GM23338 (cell line): ENCODE results near the gene GPD2.

Source experiments
- CTCF ChIP-seq, 2 experiments: fragments of 200-600 bp in 1 of 2; sonication (generic) in 1 of 2; conservative IDR thresholded peaks; 2 replicates each; pipeline versions ENCODE4 v1.5.1 to v1.6.1; 2016 to 2017; ENCODE audit warnings: antibody characterized with exemption in 2 of 2, low read depth in 2 of 2, mild to moderate bottlenecking in 2 of 2, moderate library complexity in 1 of 2
- EZH2 ChIP-seq: fragments of 200-600 bp; sonication (generic); IDR thresholded peaks from one replicate; pipeline ENCODE4 v1.8.0; 2017; ENCODE audit warnings: antibody characterized with exemption, mild to moderate bottlenecking, low read depth; ENCODE audit not compliant: unreplicated experiment
- POLR2AphosphoS5 ChIP-seq: IDR thresholded peaks from 2 replicates; pipeline ENCODE4 v1.6.1; 2016; ENCODE audit warnings: antibody characterized with exemption, low read depth
- REST ChIP-seq: IDR thresholded peaks from one replicate; pipeline ENCODE4 v1.6.1; 2018; ENCODE audit warnings: antibody characterized with exemption; ENCODE audit not compliant: unreplicated experiment

- TF ChIP-seq CTCF (conservative IDR thresholded peaks at IDR 0.05; ENCODE audit: low read depth in 2 of 2) (no peak), POLR2AphosphoS5 (no peak), EZH2 (no peak), REST (no peak)
These were observed 35.2 kb upstream of the GPD2 start for GRCh38 chr2:156400706-156401678.
